Measurements from ENCODE around the gene MRPS24.

Gene MRPS24

GRCh38 chr7:43876241-43876640 is 6.9 kb upstream of the MRPS24 start:
- DNase-seq (ENCODE audit: extremely low read depth, insufficient read length), result peak; percentile 25
- no peaks in the 10 kb centered on the region for H3K27me3 ChIP-seq (replicated peaks; ENCODE audit: control insufficient read depth, insufficient read depth, low read length)
- TF ChIP-seq CTCF (IDR thresholded peaks at IDR 0.05; ENCODE audit: insufficient read depth, low read length, poor library complexity, severe bottlenecking), result no peak
- peaks cover 23% of the 10 kb centered on the region for H3K36me3 ChIP-seq (ENCODE audit: control insufficient read depth, insufficient read depth, low read length)
- H3K4me3 ChIP-seq (replicated peaks; ENCODE audit: low read depth, low read length), result no peak overlapping the region

- no peak for TF ChIP-seq CTCF (IDR thresholded peaks at IDR 0.05; ENCODE audit: insufficient read depth, low read length, poor library complexity, severe bottlenecking)
- DNase-seq (ENCODE audit: extremely low read depth, insufficient read length), result no peak
- no peaks in the 10 kb centered on the region for H3K27me3 ChIP-seq (replicated peaks; ENCODE audit: control insufficient read depth, insufficient read depth, low read length)
- H3K36me3 ChIP-seq (ENCODE audit: control insufficient read depth, insufficient read depth, low read length), result peaks cover 16% of the 10 kb centered on the region
- no peak overlapping the region for H3K4me3 ChIP-seq (replicated peaks; ENCODE audit: low read depth, low read length)
These were observed 4.0 kb upstream of the MRPS24 start for GRCh38 chr7:43873300-43873699.

GRCh38 chr7:43872406-43873110 is 3.2 kb upstream of the MRPS24 start:
- no peak for DNase-seq (ENCODE audit: extremely low read depth, insufficient read length)
- H3K4me3 ChIP-seq (replicated peaks; ENCODE audit: low read depth, low read length), result no peak overlapping the region
- peaks cover 13% of the 10 kb centered on the region for H3K36me3 ChIP-seq (ENCODE audit: control insufficient read depth, insufficient read depth, low read length)
- no peak for TF ChIP-seq CTCF (IDR thresholded peaks at IDR 0.05; ENCODE audit: insufficient read depth, low read length, poor library complexity, severe bottlenecking)
- no peaks in the 10 kb centered on the region for H3K27me3 ChIP-seq (replicated peaks; ENCODE audit: control insufficient read depth, insufficient read depth, low read length)

GRCh38 chr7:43871064-43871463 is 1.7 kb upstream of the MRPS24 start:
- H3K36me3 ChIP-seq (ENCODE audit: control insufficient read depth, insufficient read depth, low read length), result peaks cover 8% of the 10 kb centered on the region
- TF ChIP-seq CTCF (IDR thresholded peaks at IDR 0.05; ENCODE audit: insufficient read depth, low read length, poor library complexity, severe bottlenecking), result no peak
- H3K27me3 ChIP-seq (replicated peaks; ENCODE audit: control insufficient read depth, insufficient read depth, low read length), result no peaks in the 10 kb centered on the region
- no peak overlapping the region for H3K4me3 ChIP-seq (replicated peaks; ENCODE audit: low read depth, low read length)
- DNase-seq (ENCODE audit: extremely low read depth, insufficient read length), result no peak

GRCh38 chr7:43870316-43870715 is 999 bp upstream of the MRPS24 start:
- TF ChIP-seq CTCF (IDR thresholded peaks at IDR 0.05; ENCODE audit: insufficient read depth, low read length, poor library complexity, severe bottlenecking), result no peak
- Histone ChIP-seq H3K27me3 (replicated peaks; ENCODE audit: control insufficient read depth, insufficient read depth, low read length) (no peaks in the 10 kb centered on the region), H3K4me3 (replicated peaks; ENCODE audit: low read depth, low read length) (no peak overlapping the region), H3K36me3 (ENCODE audit: control insufficient read depth, insufficient read depth, low read length) (peaks cover 7% of the 10 kb centered on the region)
- no peak for DNase-seq (ENCODE audit: extremely low read depth, insufficient read length)

GRCh38 chr7:43869867-43870240 is 537 bp upstream of the MRPS24 start:
- Histone ChIP-seq H3K36me3 (ENCODE audit: control insufficient read depth, insufficient read depth, low read length) (peaks cover 7% of the 10 kb centered on the region), H3K4me3 (replicated peaks; ENCODE audit: low read depth, low read length) (peak overlapping the region; percentile 92), H3K27me3 (replicated peaks; ENCODE audit: control insufficient read depth, insufficient read depth, low read length) (no peaks in the 10 kb centered on the region)
- no peak for DNase-seq (ENCODE audit: extremely low read depth, insufficient read length)
- TF ChIP-seq CTCF (IDR thresholded peaks at IDR 0.05; ENCODE audit: insufficient read depth, low read length, poor library complexity, severe bottlenecking), result no peak

All from GM06990 (cell line).